HG02623 (cell line): ENCODE results near the gene ORC3.
"Not testable (repeated sequence)": the region's sequence is repeated elsewhere in the genome, so short reads cannot be mapped to it uniquely, and the experiment has no call there.

Source experiments
- ATAC-seq: cut with Tn5 transposase; IDR thresholded peaks from one replicate; pipeline ENCODE4 v1.9.1; 2021; ENCODE audit warnings: moderate library complexity; ENCODE audit not compliant: unreplicated experiment

The ORC3 gene

GRCh38 chr6:87658516-87658915 is 68.6 kb downstream of the ORC3 start:
- ATAC-seq: no peak

- ATAC-seq: no peak
Observed at GRCh38 chr6:87660226-87660911, 70.4 kb downstream of the ORC3 start.

- no peak for ATAC-seq
Observed at GRCh38 chr6:87661016-87661415, 71.1 kb downstream of the ORC3 start.

- no peak for ATAC-seq
Observed at GRCh38 chr6:87661503-87661902, 71.6 kb downstream of the ORC3 start.

- ATAC-seq: no peak
Observed at GRCh38 chr6:87663434-87663833, 73.5 kb downstream of the ORC3 start.

GRCh38 chr6:87664921-87665485 is 75.1 kb downstream of the ORC3 start:
- no peak for ATAC-seq

- no peak for ATAC-seq
Observed at GRCh38 chr6:87667032-87667431, 77.1 kb downstream of the ORC3 start.

GRCh38 chr6:87668013-87668412 is 78.1 kb downstream of the ORC3 start:
- ATAC-seq: no peak

GRCh38 chr6:87669051-87669450 is 79.1 kb downstream of the ORC3 start:
- ATAC-seq: no peak

GRCh38 chr6:87670707-87671106 is 80.8 kb downstream of the ORC3 start:
- no peak for ATAC-seq

GRCh38 chr6:87671555-87672029 is 81.7 kb downstream of the ORC3 start:
- no peak for ATAC-seq

GRCh38 chr6:87672641-87673040 is 82.7 kb downstream of the ORC3 start:
- no peak for ATAC-seq

- ATAC-seq: no peak
Observed at GRCh38 chr6:87673237-87673636, 83.3 kb downstream of the ORC3 start.

- no peak for ATAC-seq
Observed at GRCh38 chr6:87674290-87674689, 84.4 kb downstream of the ORC3 start.

GRCh38 chr6:87675004-87675681 is 85.2 kb downstream of the ORC3 start:
- no peak for ATAC-seq

- no peak for ATAC-seq
Observed at GRCh38 chr6:87682310-87682709, 92.4 kb downstream of the ORC3 start.

- ATAC-seq: no peak
Observed at GRCh38 chr6:87683890-87684289, 94.0 kb downstream of the ORC3 start.

GRCh38 chr6:87684895-87685654 is 95.1 kb downstream of the ORC3 start:
- ATAC-seq: no peak

- not testable (repeated sequence) for ATAC-seq
Observed at GRCh38 chr6:87686636-87687205, 96.8 kb downstream of the ORC3 start.

- no peak for ATAC-seq
Observed at GRCh38 chr6:87687296-87687695, 97.4 kb downstream of the ORC3 start.

GRCh38 chr6:87687893-87688292 is 98.0 kb downstream of the ORC3 start:
- not testable (repeated sequence) for ATAC-seq
